ENCODE measurements around the gene OR1J1. TPM values are rescaled to one million over a fixed set of nuclear protein-coding genes. Genes with fewer than 3 reads are reported as not detected.

OR1J1 gene
- total RNA-seq, 1 experiment from 2014 or later: not detected

DNA sequence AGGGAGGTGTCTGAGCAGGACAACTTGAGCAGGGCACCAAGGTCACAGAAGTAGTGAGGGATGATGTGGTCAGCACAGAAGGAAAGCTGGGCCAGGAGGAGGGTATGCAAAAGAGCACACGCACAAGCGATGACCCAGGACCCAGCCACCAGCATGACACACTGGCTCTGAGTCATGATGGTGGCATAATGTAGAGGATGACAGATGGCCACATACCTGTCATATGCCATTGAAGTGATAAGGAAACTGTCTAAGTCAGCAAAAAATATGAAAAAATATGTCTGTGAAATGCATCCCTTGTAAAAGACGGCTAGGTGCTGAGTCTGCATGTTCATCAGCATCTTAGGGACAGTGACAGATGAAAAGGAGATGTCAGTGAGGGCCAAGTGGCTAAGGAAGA is 380 bp downstream of the OR1J1 start:
- H3K27ac ChIP-seq (ENCODE audit: low read length): no peak overlapping the region
- TF ChIP-seq TCF7L2 (IDR thresholded peaks at IDR 0.05; ENCODE audit: low read depth, low read length) (no peak), SIN3A (IDR thresholded peaks at IDR 0.05; ENCODE audit: borderline replicate concordance, insufficient read depth, low read depth, low read length) (no peak), POLR2AphosphoS5 (IDR thresholded peaks at IDR 0.05; ENCODE audit: low read depth, low read length) (no peak)
- TF ChIP-seq, protein P1, sequence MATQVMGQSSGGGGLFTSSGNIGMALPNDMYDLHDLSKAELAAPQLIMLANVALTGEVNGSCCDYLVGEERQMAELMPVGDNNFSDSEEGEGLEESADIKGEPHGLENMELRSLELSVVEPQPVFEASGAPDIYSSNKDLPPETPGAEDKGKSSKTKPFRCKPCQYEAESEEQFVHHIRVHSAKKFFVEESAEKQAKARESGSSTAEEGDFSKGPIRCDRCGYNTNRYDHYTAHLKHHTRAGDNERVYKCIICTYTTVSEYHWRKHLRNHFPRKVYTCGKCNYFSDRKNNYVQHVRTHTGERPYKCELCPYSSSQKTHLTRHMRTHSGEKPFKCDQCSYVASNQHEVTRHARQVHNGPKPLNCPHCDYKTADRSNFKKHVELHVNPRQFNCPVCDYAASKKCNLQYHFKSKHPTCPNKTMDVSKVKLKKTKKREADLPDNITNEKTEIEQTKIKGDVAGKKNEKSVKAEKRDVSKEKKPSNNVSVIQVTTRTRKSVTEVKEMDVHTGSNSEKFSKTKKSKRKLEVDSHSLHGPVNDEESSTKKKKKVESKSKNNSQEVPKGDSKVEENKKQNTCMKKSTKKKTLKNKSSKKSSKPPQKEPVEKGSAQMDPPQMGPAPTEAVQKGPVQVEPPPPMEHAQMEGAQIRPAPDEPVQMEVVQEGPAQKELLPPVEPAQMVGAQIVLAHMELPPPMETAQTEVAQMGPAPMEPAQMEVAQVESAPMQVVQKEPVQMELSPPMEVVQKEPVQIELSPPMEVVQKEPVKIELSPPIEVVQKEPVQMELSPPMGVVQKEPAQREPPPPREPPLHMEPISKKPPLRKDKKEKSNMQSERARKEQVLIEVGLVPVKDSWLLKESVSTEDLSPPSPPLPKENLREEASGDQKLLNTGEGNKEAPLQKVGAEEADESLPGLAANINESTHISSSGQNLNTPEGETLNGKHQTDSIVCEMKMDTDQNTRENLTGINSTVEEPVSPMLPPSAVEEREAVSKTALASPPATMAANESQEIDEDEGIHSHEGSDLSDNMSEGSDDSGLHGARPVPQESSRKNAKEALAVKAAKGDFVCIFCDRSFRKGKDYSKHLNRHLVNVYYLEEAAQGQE (IDR thresholded peaks at IDR 0.05; ENCODE audit: insufficient read depth in 1 of 2, low read depth in 2 of 2, low read length in 1 of 2): no peak
- TF ChIP-seq, protein P2, sequence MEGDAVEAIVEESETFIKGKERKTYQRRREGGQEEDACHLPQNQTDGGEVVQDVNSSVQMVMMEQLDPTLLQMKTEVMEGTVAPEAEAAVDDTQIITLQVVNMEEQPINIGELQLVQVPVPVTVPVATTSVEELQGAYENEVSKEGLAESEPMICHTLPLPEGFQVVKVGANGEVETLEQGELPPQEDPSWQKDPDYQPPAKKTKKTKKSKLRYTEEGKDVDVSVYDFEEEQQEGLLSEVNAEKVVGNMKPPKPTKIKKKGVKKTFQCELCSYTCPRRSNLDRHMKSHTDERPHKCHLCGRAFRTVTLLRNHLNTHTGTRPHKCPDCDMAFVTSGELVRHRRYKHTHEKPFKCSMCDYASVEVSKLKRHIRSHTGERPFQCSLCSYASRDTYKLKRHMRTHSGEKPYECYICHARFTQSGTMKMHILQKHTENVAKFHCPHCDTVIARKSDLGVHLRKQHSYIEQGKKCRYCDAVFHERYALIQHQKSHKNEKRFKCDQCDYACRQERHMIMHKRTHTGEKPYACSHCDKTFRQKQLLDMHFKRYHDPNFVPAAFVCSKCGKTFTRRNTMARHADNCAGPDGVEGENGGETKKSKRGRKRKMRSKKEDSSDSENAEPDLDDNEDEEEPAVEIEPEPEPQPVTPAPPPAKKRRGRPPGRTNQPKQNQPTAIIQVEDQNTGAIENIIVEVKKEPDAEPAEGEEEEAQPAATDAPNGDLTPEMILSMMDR (IDR thresholded peaks at IDR 0.05): no peak
- no peak for DNase-seq (ENCODE audit: low read depth, low spot score)
- CTCF ChIA-PET: no interaction called here
- peaks cover 5% of the 10 kb centered on the region for H3K27me3 ChIP-seq (ENCODE audit: control insufficient read depth, insufficient read depth, low read length)
- BruUV-seq (replicated peaks): no TSS peak
- intact Hi-C loops (cut with micrococcal nuclease; ENCODE audit: unreplicated experiment): no loop called here
- no peak overlapping the region for H3K4me3 ChIP-seq (ENCODE audit: low read depth in 2 of 2, low read length in 2 of 2)
- H3K9me3 ChIP-seq (ENCODE audit: control insufficient read depth, insufficient read depth, low read depth, low read length): no peaks in the 10 kb centered on the region
- H3K4me1 ChIP-seq (ENCODE audit: control insufficient read depth, insufficient read depth, low read length): no peaks in the 10 kb centered on the region
- no peak for ATAC-seq
- no peaks in the 10 kb centered on the region for H3K36me3 ChIP-seq (ENCODE audit: control insufficient read depth, insufficient read depth, low read length)
- POLR2A ChIA-PET: no interaction called here
- in situ Hi-C loops (cut with HindIII; ENCODE audit: low pct_unique_long_range_greater_than_20kb, low sequenced_read_pairs): no loop called here

DNA sequence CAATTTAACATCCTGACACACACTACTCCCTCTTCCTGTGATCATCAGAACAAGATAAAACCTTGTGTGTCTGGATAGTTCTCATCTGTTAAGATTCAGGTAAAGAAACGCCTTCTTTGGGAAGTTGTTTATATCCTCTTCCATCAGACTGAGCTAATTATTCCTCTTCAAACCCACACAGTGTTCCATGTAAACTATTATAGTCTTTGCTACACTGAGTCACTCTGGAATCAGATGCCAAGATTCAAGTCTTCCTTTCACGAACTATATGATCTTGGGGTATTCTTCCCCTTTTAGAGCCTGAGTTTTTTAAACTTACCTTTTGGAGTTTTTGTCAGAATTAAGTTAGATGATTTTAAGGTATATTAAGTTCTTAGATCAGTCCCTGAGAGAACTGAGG is 2.0 kb downstream of the OR1J1 start:
- no peak for TF ChIP-seq POLR2AphosphoS5 (IDR thresholded peaks at IDR 0.05; ENCODE audit: low read depth, low read length)

DNA sequence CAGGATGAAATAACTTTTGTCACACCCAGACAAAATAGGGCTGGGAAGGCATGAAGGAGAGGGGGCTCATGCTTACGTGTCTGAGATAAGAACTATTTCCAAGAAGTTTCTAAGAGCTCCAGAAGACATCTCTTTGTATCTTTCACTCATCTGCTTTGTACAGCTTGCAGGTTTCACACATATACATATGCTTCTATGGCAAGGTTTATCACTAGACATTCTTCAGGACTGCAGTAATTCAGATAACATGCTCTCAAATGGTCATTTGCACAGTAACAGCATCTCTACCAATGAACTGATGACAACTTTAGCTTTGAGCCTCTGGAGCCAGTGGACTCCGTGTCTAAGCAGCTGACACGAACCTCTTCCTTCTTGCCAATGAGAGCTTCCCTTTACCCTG is 3.2 kb downstream of the OR1J1 start:
- intact Hi-C loops (cut with micrococcal nuclease; ENCODE audit: unreplicated experiment) (no loop called here), in situ Hi-C loops (cut with HindIII; ENCODE audit: low pct_unique_long_range_greater_than_20kb, low sequenced_read_pairs) (no loop called here)
- Histone ChIP-seq H3K4me3 (ENCODE audit: low read depth in 2 of 2, low read length in 2 of 2) (no peak overlapping the region), H3K4me1 (ENCODE audit: control insufficient read depth, insufficient read depth, low read length) (no peaks in the 10 kb centered on the region), H3K36me3 (ENCODE audit: control insufficient read depth, insufficient read depth, low read length) (no peaks in the 10 kb centered on the region), H3K27me3 (ENCODE audit: control insufficient read depth, insufficient read depth, low read length) (peaks cover 5% of the 10 kb centered on the region; the same call in 1 of the 2 replicates), H3K27ac (ENCODE audit: low read length) (no peak overlapping the region), H3K9me3 (ENCODE audit: control insufficient read depth, insufficient read depth, low read depth, low read length) (no peaks in the 10 kb centered on the region)
- TF ChIP-seq, protein P2 (IDR thresholded peaks at IDR 0.05): no peak
- TF ChIP-seq POLR2AphosphoS5 (IDR thresholded peaks at IDR 0.05; ENCODE audit: low read depth, low read length) (no peak), SIN3A (IDR thresholded peaks at IDR 0.05; ENCODE audit: borderline replicate concordance, insufficient read depth, low read depth, low read length) (no peak), TCF7L2 (IDR thresholded peaks at IDR 0.05; ENCODE audit: low read depth, low read length) (no peak)
- TF ChIP-seq, protein P1 (IDR thresholded peaks at IDR 0.05; ENCODE audit: insufficient read depth in 1 of 2, low read depth in 2 of 2, low read length in 1 of 2): no peak
- DNase-seq (ENCODE audit: low read depth, low spot score): no peak
- CTCF ChIA-PET: no interaction called here
- ATAC-seq: no peak
- no TSS peak for BruUV-seq (replicated peaks)
- POLR2A ChIA-PET: no interaction called here

More for the DNA sequence above, 2.0 kb downstream of the OR1J1 start:
- POLR2A ChIA-PET: no interaction called here
- no peak overlapping the region for H3K27ac ChIP-seq (ENCODE audit: low read length)
- ATAC-seq (no peak), DNase-seq (ENCODE audit: low read depth, low spot score) (no peak)
- H3K9me3 ChIP-seq (ENCODE audit: control insufficient read depth, insufficient read depth, low read depth, low read length): no peaks in the 10 kb centered on the region
- no TSS peak for BruUV-seq (replicated peaks)
- H3K4me3 ChIP-seq (ENCODE audit: low read depth in 2 of 2, low read length in 2 of 2): no peak overlapping the region
- peaks cover 5% of the 10 kb centered on the region for H3K27me3 ChIP-seq (ENCODE audit: control insufficient read depth, insufficient read depth, low read length)
- CTCF ChIA-PET: no interaction called here
- no peaks in the 10 kb centered on the region for H3K4me1 ChIP-seq (ENCODE audit: control insufficient read depth, insufficient read depth, low read length)
- in situ Hi-C loops (cut with HindIII; ENCODE audit: low pct_unique_long_range_greater_than_20kb, low sequenced_read_pairs): no loop called here
- H3K36me3 ChIP-seq (ENCODE audit: control insufficient read depth, insufficient read depth, low read length): no peaks in the 10 kb centered on the region
- intact Hi-C loops (cut with micrococcal nuclease; ENCODE audit: unreplicated experiment): no loop called here
